K562 (cell line): Measurements from ENCODE around the gene FTO. TPM values are rescaled to one million over a fixed set of nuclear protein-coding genes. Genes with fewer than 3 reads are reported as not detected.

ENCODE experiments used
- ATAC-seq: fragments of 200-7000 bp; cut with Tn5 transposase; 3 replicates; pipeline ENCODE4 v1.9.1; 2020; ENCODE audit warnings: moderate library complexity
- BruUV-seq: library from RNA; stranded (reverse); fragments of 400-500 nt; replicated peaks from 2 replicates; lab custom pipeline; 2021; lab: Mats Ljungman, UMichigan
- CTCF ChIA-PET: fragments of 300-600 bp; formaldehyde crosslinking; extraction: SDS; loops from one replicate; lab custom pipeline; 2021; ENCODE audit warnings: low intra/inter-chr PET ratio; lab: Yijun Ruan, JAX
- POLR2A ChIA-PET: fragments of 300-600, 350-650 bp; sonication (Branson Sonifier 250); formaldehyde crosslinking; extraction: SDS; loops from one replicate; lab custom pipeline; 2021; ENCODE audit warnings: antibody characterized with exemption, inconsistent platforms; lab: Yijun Ruan, JAX
- DNase-seq, 4 experiments: peaks; one replicate each; pipeline versions ENCODE4 v3.0.0 to v3.0.0-alpha.2; 2011 to 2018; ENCODE audit warnings: low spot score in 3 of 4, mixed read lengths in 3 of 4; ENCODE audit errors: extremely low read depth in 1 of 4
- FAIRE-seq: peaks from 2 replicates; lab custom pipeline; 2011; peaks lifted over from hg19 to GRCh38; lab: Jason Lieb, UNC
- H2AFZ ChIP-seq: 2 replicates; pipeline ENCODE4 v1.6.0; 2011; ENCODE audit warnings: low read depth, low read length, control low read depth, inconsistent platforms
- H3K27ac ChIP-seq: fragments of 200-600 bp; 3 replicates; pipeline ENCODE4 v1.8.0; 2011; ENCODE audit warnings: low read depth, mild to moderate bottlenecking, control low read depth, inconsistent platforms, low read length, moderate library complexity, mixed read lengths; ENCODE audit errors: extremely low read depth
- H3K27me3 ChIP-seq, 2 experiments: fragments of 300-600 bp in 1 of 2; 2 replicates in 1 of 2; 3 replicates in 1 of 2; pipeline versions ENCODE4 v1.6.0 to v1.8.0; 2011; ENCODE audit warnings: inconsistent platforms in 2 of 2, low read length in 2 of 2, mild to moderate bottlenecking in 1 of 2, mixed read lengths in 1 of 2, moderate library complexity in 1 of 2; ENCODE audit not compliant: control insufficient read depth in 2 of 2, insufficient read depth in 2 of 2
- H3K36me3 ChIP-seq: fragments of 300-600 bp; 3 replicates; pipeline ENCODE4 v1.8.0; 2011; ENCODE audit warnings: mild to moderate bottlenecking, low read length, inconsistent platforms; ENCODE audit not compliant: control insufficient read depth, insufficient read depth
- H3K4me1 ChIP-seq, 2 experiments: fragments of 200-600 bp in 1 of 2; replicated peaks in 1 of 2; 2 replicates in 1 of 2; 3 replicates in 1 of 2; pipeline versions ENCODE4 v1.5.1 to v1.8.0; 2011; ENCODE audit warnings: inconsistent platforms in 2 of 2, low read length in 2 of 2, mild to moderate bottlenecking in 1 of 2, mixed read lengths in 1 of 2, moderate library complexity in 1 of 2; ENCODE audit not compliant: control insufficient read depth in 2 of 2, insufficient read depth in 2 of 2
- H3K4me2 ChIP-seq: 2 replicates; pipeline ENCODE4 v1.6.1; 2011; ENCODE audit warnings: low read length, control low read depth, inconsistent platforms, mixed read lengths; ENCODE audit not compliant: insufficient read depth
- H3K4me3 ChIP-seq: fragments of 200-600 bp; sonication (generic), shearing (Covaris generic); 2 replicates; pipeline ENCODE4 v1.5.1; 2016; ENCODE audit warnings: control low read depth, inconsistent platforms
- H3K79me2 ChIP-seq: fragments of 200-600 bp; 3 replicates; pipeline ENCODE4 v1.8.0; 2011; ENCODE audit warnings: low read length, inconsistent platforms; ENCODE audit not compliant: control insufficient read depth, insufficient read depth
- H3K9ac ChIP-seq, 2 experiments: 2 replicates each; pipeline versions ENCODE4 v1.6.0 to v1.6.1; 2011; ENCODE audit warnings: low read depth in 2 of 2, low read length in 2 of 2, control low read depth in 1 of 2, inconsistent platforms in 1 of 2, mild to moderate bottlenecking in 1 of 2, mixed read lengths in 1 of 2; ENCODE audit not compliant: insufficient read depth in 1 of 2
- H3K9me1 ChIP-seq: one replicate; pipeline ENCODE4 v1.6.0; 2011; ENCODE audit warnings: inconsistent platforms, mild to moderate bottlenecking, low read length, moderate library complexity; ENCODE audit not compliant: control insufficient read depth, insufficient read depth
- H3K9me3 ChIP-seq: replicated peaks from 2 replicates; pipeline ENCODE4 v1.5.1; 2011; ENCODE audit warnings: low read depth, low read length, inconsistent platforms; ENCODE audit not compliant: control insufficient read depth, insufficient read depth
- H4K20me1 ChIP-seq: replicated peaks from 2 replicates; pipeline ENCODE4 v1.6.1; 2011; ENCODE audit warnings: low read length, inconsistent platforms, mixed read lengths; ENCODE audit not compliant: control insufficient read depth, insufficient read depth
- COPS2 ChIP-seq: fragments of 450-650 bp; conservative IDR thresholded peaks from 2 replicates; pipeline ENCODE4 v1.6.1; 2016; ENCODE audit warnings: mild to moderate bottlenecking, moderate library complexity
- HDAC2 ChIP-seq: fragments of 450-650 bp; IDR thresholded peaks from 2 replicates; pipeline ENCODE4 v1.6.1; 2016; ENCODE audit warnings: mild to moderate bottlenecking
- HNRNPK ChIP-seq: fragments of 200-400 bp; formaldehyde crosslinking; IDR thresholded peaks from one replicate; pipeline ENCODE4 v1.6.1; 2018; ENCODE audit warnings: mild to moderate bottlenecking, low read depth, low read length; ENCODE audit not compliant: poor library complexity, severe bottlenecking
- MCM5 ChIP-seq: fragments of 450-650 bp; IDR thresholded peaks from 2 replicates; pipeline ENCODE4 v1.6.1; 2016; ENCODE audit warnings: low read depth
- NELFE ChIP-seq: IDR thresholded peaks from 2 replicates; pipeline ENCODE4 v1.6.1; 2011; ENCODE audit warnings: mild to moderate bottlenecking; ENCODE audit not compliant: insufficient read depth, insufficient read length
- PCBP1 ChIP-seq: fragments of 200-400 bp; formaldehyde crosslinking; IDR thresholded peaks from 2 replicates; pipeline ENCODE4 v1.6.1; 2018; ENCODE audit warnings: mild to moderate bottlenecking, low read depth, low read length; ENCODE audit not compliant: poor library complexity, severe bottlenecking
- PHF21A ChIP-seq: fragments of 450-650 bp; IDR thresholded peaks from 2 replicates; pipeline ENCODE4 v1.6.1; 2017; ENCODE audit warnings: low read depth, borderline replicate concordance
- RBBP5 ChIP-seq: fragments of 200-600 bp; sonication (generic); IDR thresholded peaks from 2 replicates; pipeline ENCODE4 v1.6.1; 2012; ENCODE audit warnings: borderline replicate concordance, mild to moderate bottlenecking, low read length, control low read depth, inconsistent platforms; ENCODE audit not compliant: insufficient read depth, poor library complexity, severe bottlenecking
- XRCC4 ChIP-seq: IDR thresholded peaks from one replicate; pipeline ENCODE4 v1.6.1; 2011; ENCODE audit not compliant: insufficient read depth, insufficient read length; ENCODE audit errors: extremely low read depth
- ZNF184 ChIP-seq: sonication (generic); formaldehyde crosslinking; IDR thresholded peaks from 2 replicates; pipeline ENCODE4 v1.5.0; 2020; ENCODE audit warnings: missing genetic modification reagents
- WGBS: fragments of 100-300 bp; shearing (Covaris generic); methylation state at CpG from one replicate; pipeline ENCODE4 v1.1.6; 2016; ENCODE audit warnings: low coverage, mixed read lengths; ENCODE audit not compliant: insufficient coverage; ENCODE audit errors: missing lambda C conversion rate; 5-methylcytosine and 5-hydroxymethylcytosine counted together
- in situ Hi-C: fragments of 300-500 bp; cut with MboI; formaldehyde crosslinking; loops from 4 replicates; pipeline ENCODE4 v1.15.0; 2018; ENCODE audit warnings: inconsistent platforms, mixed read lengths
- intact Hi-C: fragments of 100-400 bp; cut with micrococcal nuclease; formaldehyde crosslinking; loops from 2 replicates; pipeline ENCODE4 v1.14.2; 2022
- polyA plus RNA-seq, 8 experiments: library from polyadenylated mRNA; depleted of rRNA in 4 of 8; stranded (reverse) in 5 of 8; unstranded in 3 of 8; fragments of >200 nt; fragmentation: Nextera tagmentation in 2 of 8; fragmentation: Illumina TruSeq in 1 of 8; extraction: Ambion mirVana in 2 of 8; extraction: Trizol in 1 of 8; gene quantifications; 2 replicates each; pipeline versions ENCODE4 v1.2.1 to v1.2.3, GENCODE V29; 2011 to 2014; ENCODE audit warnings: inconsistent platforms in 1 of 8, missing spikeins in 1 of 8
- total RNA-seq, 7 experiments: library from RNA; depleted of rRNA in 6 of 7; stranded (reverse); fragments of >200 nt in 6 of 7; fragmentation: Illumina TruSeq in 2 of 7; extraction: Trizol in 2 of 7; gene quantifications; 2 replicates each; pipeline versions ENCODE4 v1.2.1 to v1.2.3, GENCODE V29; 2011 to 2021; ENCODE audit warnings: low replicate concordance in 1 of 7
- TF ChIP-seq, protein P1 (sequence below): sonication (generic); formaldehyde crosslinking; IDR thresholded peaks from 2 replicates; pipeline ENCODE4 v1.9.0; 2022; ENCODE audit warnings: mild to moderate bottlenecking, missing genetic modification reagents
- TF ChIP-seq, protein P2 (sequence below): fragments of 250-450 bp; sonication (Bioruptor Pico); IDR thresholded peaks from 2 replicates; pipeline ENCODE4 v1.5.0; 2022; ENCODE audit warnings: mild to moderate bottlenecking
- TF ChIP-seq, protein P3 (sequence below): fragments of 250-450 bp; sonication (Bioruptor Pico); IDR thresholded peaks from 2 replicates; pipeline ENCODE4 v1.8.0; 2021; ENCODE audit warnings: moderate library complexity, mild to moderate bottlenecking, inconsistent platforms

The FTO gene
- total and polyA plus RNA-seq, 9 of the 15 experiments (the other 6 are each of a cell fraction or from before 2014, with no cell fraction given): 11.3 to 27.7 (median 25.5) TPM

DNA sequence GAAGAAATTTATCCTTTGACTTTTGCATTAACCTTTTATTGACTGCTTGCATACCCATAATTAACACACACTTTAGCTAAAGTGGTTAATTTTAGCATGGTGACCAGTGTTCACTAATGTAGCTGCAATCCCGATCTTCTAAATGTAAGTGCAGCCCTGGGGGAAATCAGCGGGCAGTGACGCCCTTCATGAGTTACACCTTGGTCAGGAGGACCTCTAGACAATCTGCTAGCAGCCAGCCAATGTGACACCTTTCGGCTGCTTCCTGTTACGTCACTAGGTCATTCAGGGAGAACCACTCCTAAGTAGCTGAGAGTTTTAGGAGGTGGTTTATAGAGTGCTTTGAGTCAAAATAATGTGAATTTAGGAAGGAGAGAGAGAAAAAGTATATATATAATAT, 402.1 kb downstream of the FTO start:
- Histone ChIP-seq H3K9me3 (no peaks in the 10 kb centered on the region), H3K27me3 (peaks cover 0 to 2% of the 10 kb centered on the region in 2 experiments; a peak in 3 of 5 replicates), H3K4me3 (no peak overlapping the region), H3K36me3 (no peaks in the 10 kb centered on the region), H3K79me2 (no peaks in the 10 kb centered on the region), H3K9me1 (no peaks in the 10 kb centered on the region), H3K9ac (no peak overlapping the region), H2AFZ (no peak overlapping the region), H3K4me2 (no peak overlapping the region), H3K4me1 (no peaks in the 10 kb centered on the region), H4K20me1 (no peaks in the 10 kb centered on the region), H3K27ac (no peak overlapping the region)
- in situ Hi-C loops (no loop called here), intact Hi-C loops (no loop called here)
- no TSS peak for BruUV-seq
- no peak for FAIRE-seq
- WGBS: 1% methylated on average over 5 of the region's 5 CpGs
- DNase-seq: peak in 3 of 4 experiments; percentile 5 to 28 (median 25)
- CTCF ChIA-PET: no interaction called here
- ATAC-seq: 0 out of 3 replicates have a peak, but pooled peaks have one; percentile 47
- POLR2A ChIA-PET: no interaction called here
- TF ChIP-seq, protein P1, sequence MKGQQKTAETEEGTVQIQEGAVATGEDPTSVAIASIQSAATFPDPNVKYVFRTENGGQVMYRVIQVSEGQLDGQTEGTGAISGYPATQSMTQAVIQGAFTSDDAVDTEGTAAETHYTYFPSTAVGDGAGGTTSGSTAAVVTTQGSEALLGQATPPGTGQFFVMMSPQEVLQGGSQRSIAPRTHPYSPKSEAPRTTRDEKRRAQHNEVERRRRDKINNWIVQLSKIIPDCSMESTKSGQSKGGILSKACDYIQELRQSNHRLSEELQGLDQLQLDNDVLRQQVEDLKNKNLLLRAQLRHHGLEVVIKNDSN (CRISPR knock-in tag): no peak

DNA sequence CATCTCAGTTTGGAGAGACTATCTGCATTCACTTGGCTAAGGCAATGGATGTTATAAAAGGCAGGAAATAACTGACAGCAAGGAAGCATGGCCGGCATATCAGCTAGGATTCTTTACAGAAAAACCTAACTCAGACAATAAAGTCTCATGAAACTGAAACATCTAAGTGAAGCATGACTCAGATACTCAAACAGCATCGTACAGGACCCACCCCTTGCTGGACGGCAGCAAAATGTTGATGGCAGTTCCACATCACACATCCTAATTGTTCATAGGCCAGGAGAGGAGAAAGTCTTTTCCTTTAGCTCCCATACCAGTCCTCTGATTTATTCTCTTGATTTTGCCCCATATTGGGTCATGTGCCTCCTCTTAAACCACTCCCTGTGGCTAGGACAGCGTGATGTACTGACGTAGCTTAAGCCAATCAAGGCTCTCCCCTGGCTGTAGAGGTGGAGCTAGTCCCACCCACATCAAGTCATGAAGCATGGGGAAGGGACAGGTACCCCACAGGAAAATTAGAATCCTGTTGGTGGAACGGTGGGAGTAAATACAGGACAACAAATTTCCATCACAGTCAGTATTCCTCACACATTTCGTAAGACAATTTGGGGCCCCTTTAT, 403.7 kb downstream of the FTO start:
- ChIA-PET POLR2A (no interaction called here), CTCF (no interaction called here)
- peaks cover 5% of the 10 kb centered on the region in 2 experiments; a peak in 3 of 5 replicates for H3K27me3 ChIP-seq
- DNase-seq (no peak), ATAC-seq (no peak; the same call in 1 of the 3 replicates), FAIRE-seq (no peak)
- H3K4me2 ChIP-seq: no peak overlapping the region
- in situ Hi-C loops (no loop called here), intact Hi-C loops (no loop called here)
- 6% methylated on average over 7 of the region's 7 CpGs for whole genome bisulfite sequencing
- no peaks in the 10 kb centered on the region for H3K9me3 ChIP-seq
- no TSS peak for BruUV-seq
- no peak overlapping the region for H3K4me3 ChIP-seq
- no peak overlapping the region for H3K27ac ChIP-seq
- H3K9me1 ChIP-seq: no peaks in the 10 kb centered on the region
- H3K4me1 ChIP-seq: no peaks in the 10 kb centered on the region
- H3K36me3 ChIP-seq: no peaks in the 10 kb centered on the region
- H2AFZ ChIP-seq: no peak overlapping the region
- H3K79me2 ChIP-seq: no peaks in the 10 kb centered on the region
- no peak overlapping the region for H3K9ac ChIP-seq
- H4K20me1 ChIP-seq: no peaks in the 10 kb centered on the region
- TF ChIP-seq ZNF184 (CRISPR knock-in tag) (no peak), MCM5 (no peak), HNRNPK (no peak), RBBP5 (no peak), PHF21A (no peak), HDAC2 (no peak), XRCC4 (no peak), PCBP1 (no peak), COPS2 (no peak), NELFE (no peak)
- TF ChIP-seq, protein P2, sequence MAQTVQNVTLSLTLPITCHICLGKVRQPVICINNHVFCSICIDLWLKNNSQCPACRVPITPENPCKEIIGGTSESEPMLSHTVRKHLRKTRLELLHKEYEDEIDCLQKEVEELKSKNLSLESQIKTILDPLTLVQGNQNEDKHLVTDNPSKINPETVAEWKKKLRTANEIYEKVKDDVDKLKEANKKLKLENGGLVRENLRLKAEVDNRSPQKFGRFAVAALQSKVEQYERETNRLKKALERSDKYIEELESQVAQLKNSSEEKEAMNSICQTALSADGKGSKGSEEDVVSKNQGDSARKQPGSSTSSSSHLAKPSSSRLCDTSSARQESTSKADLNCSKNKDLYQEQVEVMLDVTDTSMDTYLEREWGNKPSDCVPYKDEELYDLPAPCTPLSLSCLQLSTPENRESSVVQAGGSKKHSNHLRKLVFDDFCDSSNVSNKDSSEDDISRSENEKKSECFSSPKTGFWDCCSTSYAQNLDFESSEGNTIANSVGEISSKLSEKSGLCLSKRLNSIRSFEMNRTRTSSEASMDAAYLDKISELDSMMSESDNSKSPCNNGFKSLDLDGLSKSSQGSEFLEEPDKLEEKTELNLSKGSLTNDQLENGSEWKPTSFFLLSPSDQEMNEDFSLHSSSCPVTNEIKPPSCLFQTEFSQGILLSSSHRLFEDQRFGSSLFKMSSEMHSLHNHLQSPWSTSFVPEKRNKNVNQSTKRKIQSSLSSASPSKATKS (CRISPR knock-in tag): no peak
- TF ChIP-seq, protein P3, sequence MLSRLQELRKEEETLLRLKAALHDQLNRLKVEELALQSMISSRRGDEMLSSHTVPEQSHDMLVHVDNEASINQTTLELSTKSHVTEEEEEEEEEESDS (CRISPR knock-in tag): no peak
